HG03442 (cell line): ENCODE measurements around the gene ITGA11.
"Not testable (repeated sequence)": the region's sequence is repeated elsewhere in the genome, so short reads cannot be mapped to it uniquely, and the experiment has no call there.

Experiments used
- ATAC-seq: cut with Tn5 transposase; IDR thresholded peaks from one replicate; pipeline ENCODE4 v1.9.1; 2021; ENCODE audit warnings: mild to moderate bottlenecking, moderate library complexity; ENCODE audit not compliant: unreplicated experiment

The ITGA11 gene

GRCh38 chr15:68399096-68400065 lies 32.6 kb downstream of the ITGA11 start:
- ATAC-seq, result no peak

DNA sequence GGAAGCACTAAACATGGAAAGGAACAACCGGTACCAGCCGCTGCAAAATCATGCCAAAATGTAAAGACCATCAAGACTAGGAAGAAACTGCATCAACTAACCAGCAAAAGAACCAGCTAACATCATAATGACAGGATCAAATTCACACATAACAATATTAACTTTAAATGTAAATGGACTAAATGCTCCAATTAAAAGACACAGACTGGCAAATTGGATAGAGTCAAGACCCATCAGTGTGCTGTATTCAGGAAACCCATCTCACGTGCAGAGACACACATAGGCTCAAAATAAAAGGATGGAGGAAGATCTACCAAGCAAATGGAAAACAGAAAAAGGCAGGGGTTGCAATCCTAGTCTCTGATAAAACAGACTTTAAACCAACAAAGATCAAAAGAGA lies 34.0 kb downstream of the ITGA11 start:
- ATAC-seq, result not testable (repeated sequence)

DNA sequence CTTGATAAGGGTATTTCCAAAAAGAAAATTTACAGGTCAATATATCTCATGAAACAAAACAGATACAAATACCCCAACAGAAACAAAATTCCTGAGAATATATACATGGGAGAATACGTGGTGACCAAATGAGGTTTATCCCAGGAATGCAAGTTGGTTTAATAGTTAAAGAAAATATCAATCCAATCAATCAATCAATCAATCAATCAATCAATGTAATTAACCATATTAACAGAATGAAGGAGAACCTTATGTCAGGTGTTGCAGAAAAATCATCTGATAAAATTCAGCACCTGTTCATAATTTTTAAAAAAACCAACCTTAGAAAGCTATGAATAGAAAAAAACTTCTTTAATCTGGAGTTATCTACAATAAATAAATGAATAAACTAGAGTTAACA lies 35.9 kb downstream of the ITGA11 start:
- ATAC-seq, result no peak

DNA sequence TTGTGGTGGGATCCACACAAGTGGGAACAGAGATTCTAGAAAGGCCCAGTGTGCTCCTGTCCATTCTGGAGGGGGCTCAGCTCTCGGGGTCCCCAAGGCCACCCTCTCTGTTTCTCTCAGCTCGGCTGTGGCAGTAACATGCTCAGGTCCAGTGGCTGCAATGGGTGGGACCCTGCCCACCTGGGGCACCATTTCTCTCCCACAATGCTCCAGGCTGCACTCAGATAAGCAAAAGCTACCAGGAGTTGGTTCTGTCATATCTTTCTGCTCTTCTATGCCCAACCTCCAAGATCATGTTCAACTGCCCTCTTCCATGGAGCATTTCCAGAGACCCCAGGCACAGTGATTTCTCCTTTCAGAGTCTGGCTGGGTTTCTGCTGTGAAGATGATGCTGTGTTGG lies 40.8 kb downstream of the ITGA11 start:
- no peak for ATAC-seq

- no peak for ATAC-seq
Observed at GRCh38 chr15:68389936-68390817, 41.8 kb downstream of the ITGA11 start.

- ATAC-seq, result no peak
Observed at GRCh38 chr15:68389041-68389930, 42.7 kb downstream of the ITGA11 start.

GRCh38 chr15:68387381-68388143 lies 44.4 kb downstream of the ITGA11 start:
- ATAC-seq, result no peak

DNA sequence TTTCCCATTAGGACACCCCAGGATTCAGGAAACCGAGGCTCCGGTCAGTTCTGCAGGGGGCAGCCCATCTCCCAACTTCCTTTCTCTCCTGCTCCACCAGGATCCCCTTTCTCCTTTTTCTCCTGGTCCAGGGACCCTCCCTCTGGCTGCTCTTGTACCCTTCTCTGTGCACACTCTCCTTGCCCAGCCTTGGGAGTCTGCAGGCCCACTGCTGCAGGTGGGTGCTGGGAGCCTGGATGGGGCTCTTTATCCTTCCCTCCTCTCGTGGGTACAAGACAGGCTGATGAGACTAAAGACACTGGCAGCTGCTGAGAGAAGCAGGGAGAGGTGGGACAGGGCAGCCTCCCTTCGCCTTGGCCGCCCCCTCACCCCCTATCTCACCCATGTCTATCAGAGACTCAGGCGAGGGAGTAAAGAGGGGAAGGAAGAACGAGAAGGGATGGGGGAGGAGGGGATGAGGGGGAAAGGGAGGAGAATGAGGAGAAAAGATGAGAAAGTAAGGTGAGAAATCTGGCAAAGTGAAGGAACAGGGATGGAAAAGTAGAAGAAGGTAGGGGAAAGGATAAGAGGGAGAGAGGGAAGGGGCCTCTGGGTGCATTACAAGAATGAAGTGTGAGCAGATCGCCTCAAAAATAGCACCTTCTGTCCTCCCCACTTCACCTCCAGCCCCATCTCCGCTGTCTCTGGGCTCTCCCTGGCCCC lies 45.2 kb downstream of the ITGA11 start:
- ATAC-seq, result no peak

DNA sequence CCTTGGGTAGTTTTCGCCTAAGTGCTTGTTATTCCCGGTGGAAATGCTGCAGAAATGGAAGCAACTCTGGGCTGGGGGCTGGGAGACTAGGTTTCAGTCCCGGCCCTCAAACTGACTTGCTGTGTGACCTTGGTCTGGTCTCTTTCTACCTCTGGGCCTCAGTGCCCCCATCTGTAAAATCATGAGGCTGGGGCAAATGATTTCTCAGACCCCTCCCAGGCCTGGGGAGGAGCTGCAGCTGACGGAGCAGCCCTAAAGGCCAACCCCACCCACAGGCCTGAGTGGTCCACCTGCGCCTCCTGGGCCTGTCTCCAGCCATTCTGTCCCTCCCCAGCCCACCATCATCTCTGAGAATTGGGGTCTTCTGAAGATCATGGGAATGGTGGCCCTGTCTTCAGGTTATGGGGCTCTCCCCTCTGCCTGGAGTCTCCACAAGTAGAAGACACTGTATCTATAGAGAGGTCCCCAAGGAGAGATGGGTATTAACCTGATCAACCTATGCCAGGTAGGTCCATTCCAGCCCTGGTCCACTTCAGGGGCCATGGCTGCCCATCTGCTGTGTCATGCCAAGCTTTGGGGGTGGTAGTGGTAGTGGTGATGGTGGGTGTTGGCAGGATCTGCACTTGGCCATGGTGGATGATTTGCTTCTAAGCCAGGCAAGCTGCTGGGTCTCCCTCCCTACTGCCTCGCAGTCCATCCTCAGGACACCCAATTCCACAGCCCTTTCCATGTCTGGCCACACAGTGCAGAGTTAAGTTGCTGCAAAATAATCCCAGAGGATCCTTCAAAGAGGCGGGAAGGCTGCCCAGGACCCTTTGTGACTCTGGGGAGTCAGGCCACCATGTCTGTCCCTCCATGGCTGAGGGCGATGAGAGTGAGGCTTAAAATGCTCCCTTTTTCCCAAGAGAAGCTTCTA lies 46.0 kb downstream of the ITGA11 start:
- ATAC-seq, result no peak

DNA sequence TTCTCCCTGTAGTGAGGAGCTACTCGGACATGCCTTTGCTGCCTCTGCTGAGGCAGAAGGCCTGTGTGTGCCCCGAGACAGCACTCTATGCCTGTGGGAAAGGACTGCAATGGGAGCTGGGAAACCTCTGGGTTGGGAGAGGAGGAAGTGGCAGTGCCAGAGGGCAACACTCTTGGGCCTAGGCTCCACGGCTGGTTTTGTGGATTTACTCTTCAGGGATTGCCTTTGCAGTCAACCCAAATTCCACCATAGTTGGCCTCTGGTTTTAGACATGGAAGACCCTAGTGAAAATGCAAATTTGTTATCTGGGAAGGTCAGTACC lies 46.8 kb downstream of the ITGA11 start:
- no peak for ATAC-seq

- ATAC-seq, result no peak
Observed at GRCh38 chr15:68384451-68385239, 47.3 kb downstream of the ITGA11 start.

- no peak for ATAC-seq
Observed at GRCh38 chr15:68383161-68384074, 48.5 kb downstream of the ITGA11 start.

GRCh38 chr15:68382286-68383007 lies 49.5 kb downstream of the ITGA11 start:
- ATAC-seq, result no peak

DNA sequence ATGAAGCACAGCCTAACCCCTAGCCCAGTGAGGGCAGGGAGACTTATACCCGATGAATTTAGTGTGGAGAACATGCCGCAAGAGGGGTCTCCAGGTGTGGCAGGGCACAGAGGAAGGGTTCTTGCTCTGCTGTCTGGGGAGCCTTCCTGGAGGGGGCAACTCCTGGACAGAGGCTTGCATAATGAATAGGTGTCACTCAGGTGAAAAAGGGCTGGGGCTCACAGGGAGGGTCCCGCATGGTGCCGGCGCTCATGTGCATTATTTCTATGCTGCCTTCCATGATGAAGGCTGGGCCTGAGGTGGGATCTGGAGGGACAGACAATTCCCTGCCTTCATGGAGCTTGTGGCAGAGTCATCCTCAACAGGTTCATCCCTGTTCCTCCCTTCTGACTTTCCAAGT lies 51.5 kb downstream of the ITGA11 start:
- no peak for ATAC-seq

DNA sequence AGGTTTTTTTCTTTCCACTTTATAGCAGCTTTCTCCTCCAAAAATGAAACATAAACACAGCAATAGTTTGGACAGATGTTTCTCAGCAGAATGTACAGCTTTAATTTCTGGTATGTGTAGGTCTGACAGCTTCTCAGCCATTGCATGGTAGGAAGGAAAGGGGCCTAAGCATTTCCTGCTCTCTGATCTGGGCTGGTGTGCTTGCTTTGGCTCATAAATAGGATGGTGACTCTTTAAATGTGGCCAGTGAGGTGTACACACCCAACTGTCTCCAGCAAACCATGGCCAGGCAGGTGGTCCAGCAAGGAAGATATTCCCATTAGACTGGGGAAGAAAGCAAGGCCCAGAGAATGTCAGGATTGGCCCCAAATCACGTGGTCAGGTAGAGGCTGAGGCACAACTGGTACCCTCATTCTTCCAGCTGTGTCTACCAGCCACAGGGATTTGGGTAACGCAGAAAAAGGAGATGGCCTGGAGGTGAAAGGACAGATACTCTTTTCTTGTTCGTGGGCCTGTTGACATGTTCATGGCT lies 52.1 kb downstream of the ITGA11 start:
- ATAC-seq, result no peak
